HL-60 (cell line): ENCODE data around the gene KCNAB1.

Experiments
- DNase-seq, 2 experiments: peaks; one replicate each; pipeline ENCODE4 v3.0.0-alpha.2; 2010 to 2020; ENCODE audit warnings: low read depth in 1 of 2, low spot score in 1 of 2
- H3K27ac ChIP-seq: fragments of 250-450 bp; sonication (Bioruptor Pico); replicated peaks from 2 replicates; pipeline ENCODE4 v1.5.1; 2020; ENCODE audit warnings: mild to moderate bottlenecking, moderate library complexity
- H3K27me3 ChIP-seq: fragments of 250-450 bp; sonication (Bioruptor Pico); 2 replicates; pipeline ENCODE4 v1.5.1; 2021; ENCODE audit warnings: mild to moderate bottlenecking, moderate library complexity; ENCODE audit not compliant: insufficient read depth, poor library complexity, severe bottlenecking
- H3K4me3 ChIP-seq: replicated peaks from 2 replicates; pipeline ENCODE4 v1.5.1; 2011; ENCODE audit warnings: mild to moderate bottlenecking, control low read depth, low read length; ENCODE audit not compliant: insufficient read depth
- GABPA ChIP-seq: IDR thresholded peaks from 2 replicates; pipeline ENCODE4 v1.6.1; 2012; ENCODE audit warnings: low read depth
- POLR2AphosphoS5 ChIP-seq: IDR thresholded peaks from 2 replicates; pipeline ENCODE4 v1.6.1; 2012; ENCODE audit warnings: low read depth
- SPI1 ChIP-seq: IDR thresholded peaks from 2 replicates; pipeline ENCODE4 v1.6.1; 2012; ENCODE audit warnings: low read depth, mild to moderate bottlenecking, borderline replicate concordance
- TF ChIP-seq, protein P1 (sequence below): IDR thresholded peaks from one replicate; pipeline ENCODE4 v1.5.1; 2011; ENCODE audit warnings: low read length, control low read depth, inconsistent platforms; ENCODE audit not compliant: insufficient read depth
- TF ChIP-seq, protein P2 (sequence below): IDR thresholded peaks from 2 replicates; pipeline ENCODE4 v1.6.1; 2012; ENCODE audit warnings: low read depth; ENCODE audit not compliant: insufficient replicate concordance

The KCNAB1 gene

DNA sequence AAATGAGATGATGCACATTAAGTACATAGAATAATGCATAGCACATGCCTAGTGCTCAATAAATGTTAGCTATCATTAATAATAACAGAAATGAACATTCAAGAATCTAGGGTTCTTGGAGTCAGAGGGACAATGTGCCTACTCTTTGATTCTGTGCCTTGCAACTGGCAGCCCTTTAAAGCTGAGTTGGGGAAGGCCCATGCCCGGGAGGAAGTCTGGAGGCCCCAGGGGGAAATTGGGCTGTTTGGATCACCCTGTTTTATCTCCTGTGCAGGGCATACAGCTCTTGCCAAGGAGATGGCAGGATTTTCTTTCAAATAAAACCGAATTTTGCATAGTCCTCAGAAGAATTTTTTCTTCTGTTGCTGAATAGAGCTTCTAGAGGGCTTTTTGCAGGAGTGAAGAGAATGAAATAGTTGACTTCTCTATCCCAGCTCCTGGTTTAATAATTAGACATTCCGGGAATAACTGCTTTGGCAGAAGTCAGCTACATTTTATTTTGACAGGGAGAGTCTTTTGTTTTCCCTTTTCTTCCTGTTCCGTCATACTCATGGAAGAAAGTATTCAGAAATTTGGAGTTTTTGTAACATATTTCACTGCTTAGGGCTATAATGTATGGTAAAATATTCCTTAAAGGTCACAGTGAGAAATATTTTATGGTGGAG is 18.0 kb upstream of the KCNAB1 start:
- no peak for TF ChIP-seq GABPA
- TF ChIP-seq, protein P1, sequence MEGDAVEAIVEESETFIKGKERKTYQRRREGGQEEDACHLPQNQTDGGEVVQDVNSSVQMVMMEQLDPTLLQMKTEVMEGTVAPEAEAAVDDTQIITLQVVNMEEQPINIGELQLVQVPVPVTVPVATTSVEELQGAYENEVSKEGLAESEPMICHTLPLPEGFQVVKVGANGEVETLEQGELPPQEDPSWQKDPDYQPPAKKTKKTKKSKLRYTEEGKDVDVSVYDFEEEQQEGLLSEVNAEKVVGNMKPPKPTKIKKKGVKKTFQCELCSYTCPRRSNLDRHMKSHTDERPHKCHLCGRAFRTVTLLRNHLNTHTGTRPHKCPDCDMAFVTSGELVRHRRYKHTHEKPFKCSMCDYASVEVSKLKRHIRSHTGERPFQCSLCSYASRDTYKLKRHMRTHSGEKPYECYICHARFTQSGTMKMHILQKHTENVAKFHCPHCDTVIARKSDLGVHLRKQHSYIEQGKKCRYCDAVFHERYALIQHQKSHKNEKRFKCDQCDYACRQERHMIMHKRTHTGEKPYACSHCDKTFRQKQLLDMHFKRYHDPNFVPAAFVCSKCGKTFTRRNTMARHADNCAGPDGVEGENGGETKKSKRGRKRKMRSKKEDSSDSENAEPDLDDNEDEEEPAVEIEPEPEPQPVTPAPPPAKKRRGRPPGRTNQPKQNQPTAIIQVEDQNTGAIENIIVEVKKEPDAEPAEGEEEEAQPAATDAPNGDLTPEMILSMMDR = no peak
- TF ChIP-seq POLR2AphosphoS5 = no peak
- TF ChIP-seq, protein P2, sequence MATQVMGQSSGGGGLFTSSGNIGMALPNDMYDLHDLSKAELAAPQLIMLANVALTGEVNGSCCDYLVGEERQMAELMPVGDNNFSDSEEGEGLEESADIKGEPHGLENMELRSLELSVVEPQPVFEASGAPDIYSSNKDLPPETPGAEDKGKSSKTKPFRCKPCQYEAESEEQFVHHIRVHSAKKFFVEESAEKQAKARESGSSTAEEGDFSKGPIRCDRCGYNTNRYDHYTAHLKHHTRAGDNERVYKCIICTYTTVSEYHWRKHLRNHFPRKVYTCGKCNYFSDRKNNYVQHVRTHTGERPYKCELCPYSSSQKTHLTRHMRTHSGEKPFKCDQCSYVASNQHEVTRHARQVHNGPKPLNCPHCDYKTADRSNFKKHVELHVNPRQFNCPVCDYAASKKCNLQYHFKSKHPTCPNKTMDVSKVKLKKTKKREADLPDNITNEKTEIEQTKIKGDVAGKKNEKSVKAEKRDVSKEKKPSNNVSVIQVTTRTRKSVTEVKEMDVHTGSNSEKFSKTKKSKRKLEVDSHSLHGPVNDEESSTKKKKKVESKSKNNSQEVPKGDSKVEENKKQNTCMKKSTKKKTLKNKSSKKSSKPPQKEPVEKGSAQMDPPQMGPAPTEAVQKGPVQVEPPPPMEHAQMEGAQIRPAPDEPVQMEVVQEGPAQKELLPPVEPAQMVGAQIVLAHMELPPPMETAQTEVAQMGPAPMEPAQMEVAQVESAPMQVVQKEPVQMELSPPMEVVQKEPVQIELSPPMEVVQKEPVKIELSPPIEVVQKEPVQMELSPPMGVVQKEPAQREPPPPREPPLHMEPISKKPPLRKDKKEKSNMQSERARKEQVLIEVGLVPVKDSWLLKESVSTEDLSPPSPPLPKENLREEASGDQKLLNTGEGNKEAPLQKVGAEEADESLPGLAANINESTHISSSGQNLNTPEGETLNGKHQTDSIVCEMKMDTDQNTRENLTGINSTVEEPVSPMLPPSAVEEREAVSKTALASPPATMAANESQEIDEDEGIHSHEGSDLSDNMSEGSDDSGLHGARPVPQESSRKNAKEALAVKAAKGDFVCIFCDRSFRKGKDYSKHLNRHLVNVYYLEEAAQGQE = no peak
- no peak for TF ChIP-seq SPI1
- no peaks in the 10 kb centered on the region for H3K27me3 ChIP-seq
- no peak for DNase-seq
- H3K27ac ChIP-seq = no peak overlapping the region
- H3K4me3 ChIP-seq = no peak overlapping the region

DNA sequence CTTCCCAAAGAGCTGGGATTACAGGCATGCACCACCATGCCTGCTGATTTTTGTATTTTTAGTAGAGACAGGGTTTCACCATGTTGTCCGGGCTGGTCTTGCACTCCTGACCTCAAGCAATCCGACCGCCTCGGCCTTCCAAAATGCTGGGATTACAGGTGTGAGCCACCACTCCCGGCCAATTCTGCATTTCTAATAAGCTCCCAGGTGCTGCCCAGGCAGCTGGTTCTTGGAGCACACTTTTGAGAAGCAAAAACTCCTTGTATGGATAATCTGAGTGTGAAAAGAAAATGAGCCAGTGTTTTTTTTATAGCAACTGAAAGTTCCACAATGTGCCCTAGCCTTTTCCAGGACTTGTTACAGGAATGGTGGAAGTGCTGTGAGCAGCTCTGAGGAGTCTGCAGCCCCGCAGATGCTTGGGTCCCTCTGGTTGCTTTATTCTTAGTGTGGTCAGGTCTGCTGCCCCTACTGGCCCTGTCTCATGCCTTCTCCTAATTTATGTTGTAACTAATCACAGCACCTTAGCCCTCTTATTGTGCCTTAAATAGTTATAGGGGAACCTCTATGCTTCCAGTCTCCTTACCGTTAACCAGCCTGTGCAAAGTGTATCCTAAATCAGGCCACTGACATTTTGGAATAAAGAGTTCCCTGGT is 13.5 kb upstream of the KCNAB1 start:
- no peak for TF ChIP-seq POLR2AphosphoS5
- TF ChIP-seq, protein P1 = no peak
- no peak for TF ChIP-seq SPI1
- TF ChIP-seq, protein P2 = no peak
- no peak for TF ChIP-seq GABPA
- H3K4me3 ChIP-seq = no peak overlapping the region
- H3K27ac ChIP-seq = no peak overlapping the region
- H3K27me3 ChIP-seq = no peaks in the 10 kb centered on the region
- no peak for DNase-seq

DNA sequence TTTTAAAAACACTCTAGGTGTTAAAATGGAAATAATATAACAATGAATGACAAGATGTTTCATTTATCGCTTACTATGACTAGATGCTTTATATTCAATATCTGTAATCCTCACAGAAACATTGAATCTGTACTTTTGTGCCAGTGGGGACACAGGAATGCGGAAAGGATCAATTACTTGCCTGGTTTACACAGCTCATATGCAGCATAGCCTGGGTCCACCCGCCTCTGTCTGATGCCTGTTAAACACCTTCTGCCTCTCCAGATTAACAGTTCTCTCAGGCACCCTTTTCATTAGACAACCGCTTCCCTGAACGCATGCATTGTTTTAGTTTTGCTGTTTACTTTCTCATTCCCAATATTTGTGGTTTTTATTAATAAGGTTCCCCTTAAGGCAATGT is 12.9 kb upstream of the KCNAB1 start:
- Histone ChIP-seq H3K27me3 (no peaks in the 10 kb centered on the region), H3K27ac (no peak overlapping the region), H3K4me3 (no peak overlapping the region)
- DNase-seq = no peak
- TF ChIP-seq, protein P2 = no peak
- TF ChIP-seq SPI1 (no peak), GABPA (no peak), POLR2AphosphoS5 (no peak)
- TF ChIP-seq, protein P1 = no peak
